HG02852 (cell line): ENCODE results near the gene ZFP91.

ENCODE experiments used
- ATAC-seq: cut with Tn5 transposase; IDR thresholded peaks from one replicate; pipeline ENCODE4 v1.9.1; 2021; ENCODE audit warnings: mild to moderate bottlenecking, moderate library complexity; ENCODE audit not compliant: unreplicated experiment

The ZFP91 gene

DNA sequence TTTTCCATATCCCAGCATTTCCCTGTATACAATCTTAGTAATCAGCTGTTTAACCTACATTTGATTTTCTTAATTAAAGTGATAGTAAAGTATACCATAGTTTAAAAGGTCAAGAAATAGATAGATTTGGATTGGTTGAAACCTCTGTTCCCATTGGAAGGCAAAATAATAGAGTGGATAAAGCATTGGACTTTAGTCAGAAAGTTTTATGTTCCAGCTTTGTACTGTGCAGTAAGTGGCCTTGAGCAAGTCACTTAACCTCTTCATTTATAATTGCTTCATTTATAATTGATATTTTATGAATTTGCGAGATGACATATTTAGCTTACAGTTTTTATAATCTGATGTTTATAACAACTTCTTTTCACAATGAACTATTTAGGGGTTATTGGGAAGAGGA, 3.6 kb downstream of the ZFP91 start:
- ATAC-seq = no peak

GRCh38 chr11:58586998-58587397, 8.1 kb downstream of the ZFP91 start:
- no peak for ATAC-seq

DNA sequence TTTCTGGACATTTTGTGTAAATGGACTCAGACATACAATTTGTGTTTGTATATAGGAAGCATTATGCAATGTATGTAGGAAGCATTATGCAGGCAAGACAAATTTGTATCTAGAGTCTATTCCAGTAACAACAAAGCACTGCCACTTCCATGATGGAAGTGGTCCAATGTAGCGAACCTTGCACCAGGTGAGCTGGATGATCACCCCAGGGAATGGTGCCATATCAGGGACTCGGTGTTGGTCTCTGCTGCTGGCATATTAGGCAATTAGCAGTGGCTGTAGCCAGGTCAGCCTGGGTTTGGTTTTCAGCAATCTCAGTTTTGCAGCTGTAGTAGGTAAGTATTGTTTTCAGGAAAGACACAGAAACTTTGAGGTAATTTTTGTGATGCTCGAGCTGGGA, 12.8 kb downstream of the ZFP91 start:
- no peak for ATAC-seq

DNA sequence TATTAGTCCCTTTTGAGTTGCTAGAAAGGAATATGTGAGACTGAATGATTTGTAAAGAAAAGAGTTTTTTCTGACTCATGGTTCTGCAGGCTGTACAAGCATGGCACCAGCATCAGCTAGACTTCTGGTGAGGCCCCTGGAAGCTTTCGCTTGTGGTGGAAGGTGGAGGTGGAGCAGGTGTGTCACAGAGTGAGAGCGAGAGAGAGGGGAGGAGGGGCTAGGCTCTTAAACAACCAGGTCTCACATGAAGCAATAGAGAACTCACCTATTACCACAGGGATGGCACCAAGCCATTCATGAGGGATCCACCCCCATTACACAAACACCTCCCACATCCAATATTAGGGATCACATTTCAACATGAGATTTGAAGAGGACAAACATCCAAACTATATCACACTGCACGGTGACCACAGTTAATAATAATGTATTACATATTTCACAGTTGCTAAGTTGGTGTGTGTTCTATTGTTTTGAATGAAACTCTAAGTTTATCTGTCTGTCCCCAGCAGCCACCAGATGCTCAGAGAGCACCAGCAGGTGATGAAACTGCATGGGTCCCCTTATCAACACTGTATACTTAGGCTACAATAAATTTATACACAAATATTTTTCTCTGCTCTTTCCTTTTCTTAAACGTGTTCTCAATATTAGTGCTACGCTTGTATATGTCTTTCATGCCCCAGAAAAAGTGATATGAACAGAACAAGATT, 14.1 kb downstream of the ZFP91 start:
- ATAC-seq = no peak

- ATAC-seq = no peak
These were observed 16.0 kb downstream of the ZFP91 start for GRCh38 chr11:58594826-58595225.

- no peak for ATAC-seq
These were observed 17.8 kb downstream of the ZFP91 start for GRCh38 chr11:58596621-58597020.

- no peak for ATAC-seq
These were observed 18.8 kb downstream of the ZFP91 start for GRCh38 chr11:58597486-58598144.

GRCh38 chr11:58600510-58600909, 21.6 kb downstream of the ZFP91 start:
- ATAC-seq = no peak

- no peak for ATAC-seq
These were observed 28.3 kb downstream of the ZFP91 start for GRCh38 chr11:58606930-58607714.

DNA sequence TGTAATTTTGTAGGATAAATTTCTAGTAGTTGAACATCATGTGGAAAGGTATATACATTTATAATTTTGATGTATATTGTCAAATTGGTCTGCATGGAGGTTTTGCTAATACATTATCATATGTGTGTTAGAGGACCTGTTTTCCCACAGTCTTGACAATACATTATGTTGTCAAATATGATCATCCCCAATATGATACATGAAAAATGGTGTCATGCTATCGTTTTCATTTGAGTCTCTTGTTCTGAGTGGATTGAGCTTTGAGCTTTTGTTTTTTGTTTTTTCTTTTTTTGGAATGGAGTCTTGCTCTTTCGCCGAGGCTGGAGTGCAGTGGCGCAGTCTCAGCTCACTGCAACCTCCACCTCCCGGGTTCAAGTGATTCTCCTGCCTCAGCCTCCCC, 29.5 kb downstream of the ZFP91 start:
- no peak for ATAC-seq

- no peak for ATAC-seq
These were observed 30.9 kb downstream of the ZFP91 start for GRCh38 chr11:58609723-58610122.

- no peak for ATAC-seq
These were observed 34.4 kb downstream of the ZFP91 start for GRCh38 chr11:58613228-58613627.

GRCh38 chr11:58615559-58615958, 36.7 kb downstream of the ZFP91 start:
- no peak for ATAC-seq

GRCh38 chr11:58616594-58616993, 37.7 kb downstream of the ZFP91 start:
- no peak for ATAC-seq

DNA sequence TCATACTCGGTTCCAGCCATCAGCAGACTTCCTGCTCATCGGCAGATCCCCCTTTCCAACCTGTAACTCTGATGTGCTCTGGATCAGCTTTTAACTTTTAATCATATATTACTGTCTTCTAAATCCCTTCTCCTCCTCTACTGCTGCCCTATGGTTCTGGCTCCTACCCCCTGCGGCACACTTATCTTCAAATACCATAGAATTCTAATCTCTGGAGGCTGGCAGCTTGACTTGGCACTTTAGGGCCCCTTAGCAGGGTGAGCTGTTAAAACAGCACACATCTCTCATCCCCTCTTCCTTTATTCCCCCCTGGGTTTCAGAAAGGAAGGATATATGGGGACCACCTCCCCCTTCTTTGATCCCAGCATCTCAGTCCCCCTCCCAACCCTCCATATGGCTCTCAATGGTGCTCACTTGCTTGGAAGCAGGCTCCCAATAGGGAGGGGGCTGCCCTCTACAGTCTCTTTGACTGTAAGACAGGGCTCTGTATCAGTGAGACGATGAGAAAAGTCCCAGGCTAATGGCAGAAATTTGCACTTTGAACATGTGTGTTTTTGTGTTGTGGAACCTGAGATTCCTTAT, 39.2 kb downstream of the ZFP91 start:
- ATAC-seq = no peak

GRCh38 chr11:58621586-58622262, 42.9 kb downstream of the ZFP91 start:
- ATAC-seq = peak; percentile 56

- no peak for ATAC-seq
These were observed 43.5 kb downstream of the ZFP91 start, which contains the start of gene CNTF for GRCh38 chr11:58622344-58622743. TSS of gene CNTF (plus strand) at chr11:58622665. CDS start at chr11:58622753, 88 bp downstream.

DNA sequence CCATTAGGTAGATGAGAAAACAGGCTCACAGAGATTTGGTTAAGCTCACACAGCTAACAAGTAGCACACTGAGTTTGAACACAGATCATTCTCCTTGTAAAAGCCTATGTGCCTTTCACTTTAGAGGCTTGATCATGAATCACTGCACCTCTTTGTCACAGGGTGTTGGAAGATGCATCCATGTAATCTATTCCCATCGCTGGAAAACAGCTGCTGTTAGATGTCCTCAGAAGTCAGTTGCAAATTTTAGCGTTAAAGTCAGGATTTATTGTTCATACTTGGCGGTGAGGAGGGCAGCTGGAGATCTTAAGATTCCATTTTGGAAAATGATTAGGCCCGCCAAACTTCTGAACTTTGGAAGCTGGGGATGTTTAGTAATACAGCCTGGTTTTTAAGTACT, 46.2 kb downstream of the ZFP91 start:
- ATAC-seq = no peak

DNA sequence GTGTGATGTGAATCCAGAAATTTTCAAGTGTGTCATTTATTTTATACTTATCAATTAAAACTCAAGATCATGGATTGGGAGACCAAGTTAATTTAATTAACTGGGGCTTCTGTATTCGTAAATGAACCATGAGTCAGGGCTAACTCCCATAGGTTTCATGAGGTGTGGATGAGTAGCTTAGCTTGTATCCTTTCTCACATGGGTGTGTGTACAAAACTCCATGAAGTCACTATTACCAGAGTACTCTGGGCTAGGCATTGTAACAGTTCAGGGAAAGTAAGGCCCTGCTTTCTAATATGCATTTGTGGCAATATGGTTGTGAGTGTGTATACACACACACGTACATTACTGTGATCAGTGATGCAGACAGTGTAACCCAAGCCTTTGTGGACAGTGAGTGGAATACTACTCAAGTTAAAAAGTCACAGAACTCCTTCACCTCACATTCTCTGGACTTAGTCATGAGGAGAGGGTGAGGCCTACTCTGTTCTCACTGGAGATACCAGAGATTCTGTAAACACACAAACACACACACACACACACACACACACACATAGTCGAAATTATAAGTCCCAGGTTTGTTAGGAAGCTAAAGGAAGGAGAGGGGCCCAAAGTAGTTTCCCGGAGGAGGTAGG, 47.1 kb downstream of the ZFP91 start:
- no peak for ATAC-seq

- no peak for ATAC-seq
These were observed 48.1 kb downstream of the ZFP91 start for GRCh38 chr11:58626934-58627483.
